HG03095 (cell line): ENCODE data around the gene CYP4A11.
"Not testable (repeated sequence)": the region's sequence is repeated elsewhere in the genome, so short reads cannot be mapped to it uniquely, and the experiment has no call there.

Experiments
- ATAC-seq: cut with Tn5 transposase; IDR thresholded peaks from one replicate; pipeline ENCODE4 v1.9.1; 2021; ENCODE audit warnings: moderate library complexity; ENCODE audit not compliant: unreplicated experiment

CYP4A11 gene, protein sequence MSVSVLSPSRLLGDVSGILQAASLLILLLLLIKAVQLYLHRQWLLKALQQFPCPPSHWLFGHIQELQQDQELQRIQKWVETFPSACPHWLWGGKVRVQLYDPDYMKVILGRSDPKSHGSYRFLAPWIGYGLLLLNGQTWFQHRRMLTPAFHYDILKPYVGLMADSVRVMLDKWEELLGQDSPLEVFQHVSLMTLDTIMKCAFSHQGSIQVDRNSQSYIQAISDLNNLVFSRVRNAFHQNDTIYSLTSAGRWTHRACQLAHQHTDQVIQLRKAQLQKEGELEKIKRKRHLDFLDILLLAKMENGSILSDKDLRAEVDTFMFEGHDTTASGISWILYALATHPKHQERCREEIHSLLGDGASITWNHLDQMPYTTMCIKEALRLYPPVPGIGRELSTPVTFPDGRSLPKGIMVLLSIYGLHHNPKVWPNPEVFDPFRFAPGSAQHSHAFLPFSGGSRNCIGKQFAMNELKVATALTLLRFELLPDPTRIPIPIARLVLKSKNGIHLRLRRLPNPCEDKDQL

DNA sequence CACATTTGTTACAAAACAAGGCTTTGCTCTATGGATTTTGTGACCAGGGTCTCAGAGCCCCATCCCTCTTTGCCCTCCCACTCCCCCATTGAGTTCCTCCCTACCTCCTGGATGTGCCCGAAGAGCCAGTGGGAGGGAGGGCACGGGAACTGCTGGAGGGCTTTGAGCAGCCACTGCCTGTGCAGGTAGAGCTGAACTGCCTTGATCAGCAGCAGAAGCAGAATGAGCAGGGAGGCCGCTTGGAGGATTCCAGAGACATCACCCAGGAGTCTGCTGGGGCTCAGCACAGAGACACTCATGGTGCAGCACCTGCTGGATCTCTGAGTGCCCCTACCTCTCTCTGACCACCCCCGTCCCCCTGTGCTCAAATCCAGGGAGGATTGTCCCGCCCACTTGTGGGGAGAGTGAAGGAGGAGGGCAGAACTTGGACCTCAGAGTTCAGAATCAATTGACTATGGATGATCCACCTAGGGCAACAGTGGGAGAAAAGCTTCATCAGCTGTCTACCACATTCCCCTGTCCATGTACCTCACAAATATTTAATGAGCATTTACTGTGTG, at the start of gene CYP4A11:
CYP4A11 (minus strand) TSS at position 342 of the 560 bp plus-strand sequence; CDS start at position 299, 43 bp downstream.
- ATAC-seq: no peak

DNA sequence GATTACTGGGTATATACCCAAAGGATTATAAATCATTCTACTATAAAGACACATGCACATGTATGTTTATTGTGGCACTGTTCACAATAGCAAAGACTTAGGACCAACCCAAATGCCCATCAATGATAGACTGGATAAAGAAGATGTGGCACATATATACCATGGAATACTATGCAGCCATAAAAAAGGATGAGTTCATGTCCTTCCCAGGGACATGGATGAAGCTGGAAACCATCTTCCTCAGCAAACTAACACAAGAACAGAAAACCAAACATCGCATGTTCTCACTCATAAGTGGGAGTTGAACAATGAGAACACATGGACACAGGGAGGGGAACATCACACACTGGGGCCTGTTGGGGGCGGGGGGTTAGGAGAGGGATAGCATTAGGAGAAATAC, 49.3 kb upstream of the CYP4A11 start:
- ATAC-seq: not testable (repeated sequence)

DNA sequence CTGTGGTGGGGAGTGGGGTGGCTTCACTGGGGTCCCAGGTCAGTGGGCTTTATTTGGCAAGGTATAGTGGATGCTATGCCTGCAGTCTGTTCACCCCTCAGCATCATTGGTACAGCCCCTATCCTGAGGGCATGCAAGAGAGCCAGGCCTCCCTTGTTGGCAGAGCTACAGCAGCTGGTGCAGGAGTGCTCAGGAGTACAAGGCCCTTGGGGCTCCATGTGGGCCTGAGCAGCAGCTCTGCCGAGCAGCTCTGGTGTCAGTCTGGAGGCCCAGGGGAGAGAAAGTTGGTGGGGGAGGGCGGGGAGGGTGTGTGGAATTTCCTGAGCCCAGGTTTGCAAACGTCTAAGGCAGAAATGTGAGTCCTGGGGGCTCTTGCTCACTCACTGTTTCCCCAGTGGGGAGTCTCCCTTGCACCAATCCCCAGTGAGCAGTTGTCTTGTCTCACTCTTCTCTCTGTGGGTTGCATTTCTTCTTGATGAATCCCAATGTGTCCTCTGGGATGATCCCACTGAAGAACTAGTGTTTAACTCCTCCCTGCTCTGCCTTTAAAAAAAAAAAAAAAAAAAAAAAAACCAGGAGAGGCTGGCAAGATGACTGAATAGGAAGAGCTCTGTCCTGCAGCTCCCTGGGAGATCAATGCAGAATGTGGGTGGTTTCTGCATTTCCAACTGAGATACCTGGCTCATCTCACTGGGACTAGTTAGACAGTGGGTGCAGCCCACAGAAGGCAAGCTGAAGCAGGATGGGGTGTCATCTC, 42.7 kb upstream of the CYP4A11 start:
- no peak for ATAC-seq

DNA sequence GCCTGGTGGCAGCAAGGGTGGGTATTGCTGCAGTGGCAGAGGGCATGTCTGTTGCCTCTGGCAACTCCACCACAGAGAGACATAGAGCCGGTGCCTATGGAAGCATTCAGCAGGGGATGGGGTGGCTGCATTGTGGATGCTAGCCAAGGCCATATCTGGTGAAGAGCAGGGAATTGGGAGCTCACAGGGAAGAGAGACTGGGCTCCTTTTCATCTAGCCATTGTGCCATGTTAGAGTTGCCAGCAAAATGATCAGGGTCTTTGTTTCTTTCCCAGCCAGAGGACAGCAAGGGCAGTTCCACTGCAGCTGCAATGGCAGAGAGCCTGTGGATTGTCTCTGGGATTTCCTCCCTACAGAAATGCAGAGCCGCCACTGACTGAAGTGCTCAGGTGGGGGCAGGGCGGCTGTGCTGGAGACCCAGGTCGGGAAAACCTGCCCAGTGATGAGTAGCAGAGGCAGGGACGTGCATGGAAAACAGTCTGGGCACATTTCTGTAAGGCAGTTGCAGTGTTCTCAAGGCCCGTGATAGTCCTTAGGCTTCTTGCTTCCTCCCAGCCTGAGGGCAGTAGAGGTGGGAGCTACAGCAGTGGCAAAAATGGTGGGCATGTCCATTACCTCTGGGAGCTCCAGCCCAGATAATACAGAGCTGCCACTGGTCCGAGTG, 42.0 kb upstream of the CYP4A11 start:
- no peak for ATAC-seq

DNA sequence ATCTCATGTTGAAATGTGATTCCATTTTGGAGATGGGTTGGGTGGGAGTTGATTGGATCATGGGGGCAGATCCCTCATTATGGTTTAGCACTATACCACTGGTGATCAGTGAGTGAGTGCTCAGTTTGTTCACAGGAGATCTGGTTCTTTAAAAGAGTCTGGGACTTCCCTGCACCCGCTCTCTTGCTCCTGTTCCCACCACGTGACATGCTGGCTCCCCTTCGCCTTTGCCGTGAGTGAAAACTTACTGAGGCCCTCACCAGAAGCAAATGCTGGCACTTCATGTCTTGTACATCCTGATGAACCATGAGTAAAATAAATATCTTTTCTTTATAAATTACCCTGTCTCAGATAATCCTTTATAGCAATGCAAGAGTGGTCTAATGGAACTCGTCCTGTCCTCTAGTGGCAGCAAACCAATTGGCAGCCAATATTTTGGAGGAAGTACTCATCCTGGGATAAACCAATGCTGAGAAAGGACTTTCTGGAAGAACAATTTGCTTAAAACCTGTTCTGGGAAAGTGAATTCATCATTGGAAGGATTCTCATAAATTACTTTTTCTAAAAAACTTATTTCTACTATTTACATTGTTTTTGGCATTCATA, 27.8 kb upstream of the CYP4A11 start:
- ATAC-seq: no peak

DNA sequence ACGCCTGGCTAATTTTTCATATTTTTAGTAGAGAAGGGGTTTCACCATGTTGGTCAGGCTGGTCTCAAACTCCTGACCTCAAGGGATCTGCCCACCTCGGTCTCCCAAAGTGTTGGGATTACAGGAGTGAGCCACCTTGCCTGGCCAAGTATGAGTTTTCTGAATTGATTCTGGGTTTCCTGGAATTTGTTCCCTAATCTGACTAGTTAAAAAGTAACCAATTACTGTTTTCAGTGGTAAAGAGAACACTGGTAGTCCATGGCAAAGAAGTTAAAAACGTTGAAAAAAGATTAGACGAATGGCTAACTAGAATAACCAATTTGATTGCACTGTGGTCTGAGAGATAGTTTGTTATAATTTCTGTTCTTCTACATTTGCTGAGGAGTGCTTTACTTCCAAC, 21.0 kb upstream of the CYP4A11 start:
- not testable (repeated sequence) for ATAC-seq

GRCh38 chr1:46961066-46961758, 19.9 kb upstream of the CYP4A11 start:
- no peak for ATAC-seq

DNA sequence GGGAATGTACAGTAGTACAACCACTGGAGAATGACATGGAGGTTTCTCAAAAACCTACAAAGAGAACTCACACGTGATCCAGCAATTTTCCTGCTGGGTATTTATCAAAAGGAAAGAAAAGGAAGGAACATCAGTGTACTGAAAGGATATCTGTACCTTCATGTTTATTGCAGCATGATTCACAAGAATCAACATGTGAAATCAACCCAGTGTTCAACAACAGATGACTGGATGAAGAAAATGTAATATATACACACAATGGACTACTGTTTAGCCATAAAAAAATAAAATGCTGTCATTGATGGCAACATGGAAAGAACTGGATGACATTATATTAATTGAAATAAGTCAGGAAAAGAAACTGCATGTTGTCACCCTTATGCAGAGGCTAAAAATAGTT, 19.0 kb upstream of the CYP4A11 start:
- no peak for ATAC-seq

DNA sequence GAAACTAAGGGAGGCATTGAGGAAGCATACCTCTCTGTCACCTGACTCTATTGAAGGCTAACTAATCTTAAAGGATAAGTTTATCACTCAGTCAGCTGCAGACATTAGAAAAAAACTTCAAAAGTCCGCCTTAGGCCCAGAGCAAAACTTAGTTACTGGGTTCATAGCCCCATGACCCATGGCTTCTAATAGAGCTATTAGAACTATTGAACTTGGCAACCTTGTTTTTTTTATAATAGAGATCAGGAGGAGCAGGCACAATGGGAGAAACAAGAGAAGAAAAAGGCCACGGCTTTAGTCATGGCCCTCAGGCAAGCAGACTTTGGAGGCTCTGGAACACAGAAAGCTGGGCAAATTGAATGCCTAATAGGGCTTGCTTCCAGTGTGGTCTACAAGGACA, 13.8 kb upstream of the CYP4A11 start:
- ATAC-seq: not testable (repeated sequence)

DNA sequence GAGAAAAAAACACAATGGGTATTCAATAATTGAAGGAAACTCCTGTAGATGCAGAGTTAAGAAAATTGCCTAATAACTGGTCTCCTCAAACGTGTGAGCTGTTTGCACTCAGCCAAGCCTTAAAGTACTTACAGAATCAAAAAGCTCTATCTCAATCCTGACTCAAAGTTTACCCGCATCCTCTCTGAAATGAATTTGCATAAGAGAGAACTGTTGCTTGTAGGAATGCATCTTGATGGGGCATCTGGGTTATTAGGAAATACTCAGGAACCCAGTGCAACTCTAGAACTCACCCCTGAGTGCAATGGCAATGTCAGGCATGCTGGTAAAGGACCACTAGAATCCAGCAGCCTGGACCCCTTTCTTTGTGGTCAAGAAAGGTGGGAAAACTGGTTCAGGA, 12.6 kb upstream of the CYP4A11 start:
- not testable (repeated sequence) for ATAC-seq

- ATAC-seq: not testable (repeated sequence)
Observed at GRCh38 chr1:46949417-46949666, 8.1 kb upstream of the CYP4A11 start.

DNA sequence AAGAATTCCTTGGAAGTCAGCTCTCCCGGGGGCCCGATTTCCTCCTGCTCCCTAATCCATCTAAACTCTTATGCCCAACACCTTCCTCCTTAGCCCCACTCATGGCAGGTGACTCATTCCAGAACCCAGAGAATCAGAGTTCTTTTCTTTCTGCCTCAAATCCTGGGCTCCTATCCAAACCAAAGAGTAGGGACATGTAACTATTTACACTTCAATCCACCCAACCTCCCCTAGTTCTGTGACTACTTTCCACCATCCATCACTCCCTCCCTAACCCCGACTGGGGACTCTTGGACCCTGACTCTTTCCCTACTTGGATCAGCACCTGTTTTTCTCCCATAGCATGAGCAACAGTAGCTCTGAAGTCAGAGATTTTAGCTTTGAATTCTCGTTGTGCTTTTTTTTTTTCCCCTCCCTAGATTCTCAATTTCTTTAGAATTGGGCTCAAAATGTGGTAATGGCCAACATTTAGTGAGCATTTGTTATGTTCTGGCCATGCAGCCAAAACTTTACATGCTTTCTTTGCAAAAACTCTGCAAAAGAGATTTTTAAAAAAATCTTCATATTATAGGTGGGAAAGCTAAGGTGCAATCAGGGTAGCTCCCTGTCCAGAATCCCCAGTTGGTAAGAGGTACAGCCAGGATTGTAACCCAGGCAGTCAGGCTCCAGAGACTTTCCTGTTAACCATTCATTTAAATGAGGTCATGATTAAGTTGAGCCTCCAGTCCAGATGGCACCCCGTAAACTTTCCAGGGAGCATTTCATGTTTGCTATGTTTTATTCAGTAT, 7.5 kb upstream of the CYP4A11 start:
- no peak for ATAC-seq

DNA sequence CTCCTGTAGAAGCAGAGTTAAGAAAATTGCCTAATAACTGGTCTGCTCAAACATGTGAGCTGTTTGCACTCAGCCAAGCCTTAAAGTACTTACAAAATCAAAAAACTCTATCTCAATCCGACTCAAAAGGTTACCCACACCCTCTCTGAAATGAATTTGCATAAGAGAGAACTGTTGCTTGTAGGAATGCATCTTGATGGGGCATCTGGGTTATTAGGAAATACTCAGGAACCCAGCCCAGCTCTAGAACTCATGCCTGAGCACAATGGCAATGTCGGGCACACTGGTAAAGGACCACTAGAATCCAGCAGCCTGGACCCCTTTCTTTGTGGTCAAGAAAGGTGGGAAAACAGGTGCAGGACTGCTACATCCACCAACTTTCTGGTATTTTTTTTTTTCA, 6.4 kb upstream of the CYP4A11 start:
- ATAC-seq: not testable (repeated sequence)

GRCh38 chr1:46942086-46942485, 810 bp upstream of the CYP4A11 start:
- no peak for ATAC-seq

DNA sequence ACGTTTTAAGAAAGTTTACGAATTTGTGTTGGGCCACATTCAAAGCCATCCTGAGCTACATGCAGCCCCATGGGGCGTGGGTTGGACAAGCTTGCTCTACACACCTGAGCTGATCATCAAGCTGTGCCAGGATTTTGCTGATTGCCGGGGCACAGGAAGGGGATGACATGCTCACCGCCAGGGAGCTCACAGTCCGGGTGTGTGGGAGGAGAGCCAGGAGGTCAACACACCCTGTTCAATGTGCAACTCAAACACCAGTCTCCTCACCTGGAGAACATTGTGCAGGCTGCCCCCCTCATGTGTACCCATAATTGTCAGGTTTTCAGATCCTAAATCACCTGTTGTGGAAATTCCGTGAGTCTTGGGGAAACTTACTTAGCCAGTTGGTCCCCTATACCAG, 969 bp downstream of the CYP4A11 start:
- no peak for ATAC-seq

DNA sequence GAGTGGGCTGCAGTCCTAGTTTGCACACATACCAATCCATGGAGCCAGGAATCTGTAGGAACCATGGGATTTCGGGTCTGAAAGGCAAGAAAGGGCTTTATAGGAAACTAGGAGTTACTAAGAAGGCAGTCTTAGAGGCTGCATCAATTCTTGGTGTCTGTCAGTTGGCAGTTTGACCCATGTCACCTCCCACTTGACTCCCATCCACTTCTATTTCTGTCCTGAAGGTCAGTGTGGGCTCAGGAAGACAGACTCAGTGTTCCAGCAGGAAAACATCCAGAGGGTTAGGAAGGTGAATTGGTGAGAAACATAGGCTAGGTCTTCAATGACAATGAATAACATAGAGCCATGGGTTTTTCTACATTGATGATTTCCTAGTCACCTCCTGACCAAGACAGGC, 4.0 kb downstream of the CYP4A11 start:
- ATAC-seq: no peak

DNA sequence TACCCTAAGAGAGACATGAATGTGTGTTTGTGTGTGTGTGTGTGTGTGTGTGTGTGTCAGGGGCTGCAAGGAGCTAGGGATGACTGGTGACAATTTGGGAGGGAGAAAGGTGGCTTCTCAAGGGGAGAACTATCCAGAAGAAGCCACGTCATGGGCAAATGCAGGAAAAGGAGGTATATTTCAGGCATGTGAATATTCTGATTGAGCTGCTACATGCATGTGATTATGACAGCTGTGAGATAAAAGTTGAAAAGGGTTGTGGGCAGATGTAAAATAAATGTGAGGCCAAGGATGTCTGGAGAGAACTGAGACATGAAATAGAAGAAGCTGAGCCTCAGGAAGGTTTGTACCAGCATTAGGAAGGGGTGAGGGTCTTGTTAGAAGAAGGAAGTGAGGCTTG, 4.5 kb downstream of the CYP4A11 start:
- no peak for ATAC-seq

GRCh38 chr1:46934852-46935251, 6.4 kb downstream of the CYP4A11 start:
- not testable (repeated sequence) for ATAC-seq

GRCh38 chr1:46932020-46932419, 9.3 kb downstream of the CYP4A11 start:
- not testable (repeated sequence) for ATAC-seq

DNA sequence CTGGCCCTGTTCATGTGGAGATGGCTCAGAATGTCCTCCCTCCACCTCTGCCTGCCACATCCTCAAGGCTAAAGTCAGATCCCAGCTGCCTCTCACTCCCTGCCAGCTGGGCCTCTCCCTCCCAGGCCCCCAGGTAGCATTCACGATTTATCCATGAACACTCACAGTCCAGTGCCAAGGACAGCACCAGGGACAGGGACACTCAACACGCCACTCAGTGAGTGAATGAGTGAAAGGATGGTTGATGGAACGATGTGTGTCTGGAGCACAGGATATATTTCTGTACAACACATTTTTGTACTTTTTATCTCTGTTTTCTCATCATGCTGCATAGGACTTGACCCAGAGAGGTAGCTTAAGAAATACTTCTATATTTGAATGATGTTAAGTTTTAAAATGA, 10.1 kb downstream of the CYP4A11 start:
- no peak for ATAC-seq
